GM19240 (cell line): ENCODE data around the gene CHID1.

Experiments
- DNase-seq: peaks from one replicate; pipeline ENCODE4 v3.0.0; 2011; ENCODE audit warnings: low spot score; ENCODE audit not compliant: insufficient read length

Gene CHID1

DNA sequence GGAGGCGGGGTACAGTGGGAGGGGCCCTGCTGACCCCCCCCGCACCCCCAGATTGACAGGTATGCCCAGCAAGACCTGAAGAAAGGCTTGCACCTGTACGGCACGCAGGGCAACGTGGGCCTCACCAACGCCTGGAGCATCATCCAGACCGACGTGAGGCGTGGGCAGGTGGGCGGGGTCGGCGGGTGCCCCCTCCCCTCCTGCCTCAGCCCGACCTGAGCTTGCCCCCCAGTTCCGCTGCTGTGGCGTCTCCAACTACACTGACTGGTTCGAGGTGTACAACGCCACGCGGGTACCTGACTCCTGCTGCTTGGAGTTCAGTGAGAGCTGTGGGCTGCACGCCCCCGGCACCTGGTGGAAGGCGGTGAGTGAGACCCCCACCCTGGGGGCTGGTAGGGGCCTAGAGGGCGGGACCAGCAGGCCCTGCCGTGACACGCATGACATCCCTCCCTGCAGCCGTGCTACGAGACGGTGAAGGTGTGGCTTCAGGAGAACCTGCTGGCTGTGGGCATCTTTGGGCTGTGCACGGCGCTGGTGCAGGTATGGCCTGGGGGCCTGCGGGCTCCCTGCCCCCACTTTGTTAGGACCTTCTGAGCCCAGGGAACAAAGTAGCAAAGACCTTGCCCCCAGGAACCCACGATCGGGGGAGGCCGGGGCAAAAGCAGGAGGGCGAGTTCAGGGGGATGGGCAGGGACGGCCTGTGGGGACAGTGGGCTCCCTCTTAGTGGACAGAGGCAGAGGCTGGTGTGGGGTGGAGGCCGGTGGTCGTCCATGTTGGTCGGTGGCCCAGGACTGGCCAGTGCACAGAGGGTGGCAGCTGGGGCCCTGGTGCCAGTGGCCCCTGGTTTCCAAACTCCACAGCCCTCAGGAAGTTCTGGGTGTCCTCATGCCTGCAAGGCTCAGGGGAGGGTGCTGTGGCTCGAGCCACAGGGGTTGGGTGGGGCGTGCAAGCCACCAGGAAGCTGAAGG lies 44.9 kb downstream of the CHID1 start:
- no peak for DNase-seq

DNA sequence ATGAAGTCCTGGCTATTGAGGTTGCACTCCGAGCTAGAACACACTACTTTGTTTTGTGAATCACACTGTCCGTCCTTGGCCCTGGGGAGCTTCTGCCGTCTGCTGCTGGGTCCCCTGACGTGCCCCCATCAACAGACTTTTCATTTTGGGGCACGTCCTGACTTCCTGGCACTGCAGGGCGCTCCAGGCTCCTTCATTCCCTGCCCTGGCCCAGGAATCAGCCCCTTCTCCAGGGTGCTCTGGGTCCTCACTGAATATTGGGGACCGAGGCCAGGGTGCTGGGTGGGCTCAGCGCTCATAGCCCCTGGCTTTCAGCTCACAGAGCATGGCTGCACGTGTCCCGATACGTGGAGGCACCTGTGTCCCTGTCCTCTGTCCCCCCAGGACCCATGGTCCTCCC lies 45.7 kb downstream of the CHID1 start:
- no peak for DNase-seq

DNA sequence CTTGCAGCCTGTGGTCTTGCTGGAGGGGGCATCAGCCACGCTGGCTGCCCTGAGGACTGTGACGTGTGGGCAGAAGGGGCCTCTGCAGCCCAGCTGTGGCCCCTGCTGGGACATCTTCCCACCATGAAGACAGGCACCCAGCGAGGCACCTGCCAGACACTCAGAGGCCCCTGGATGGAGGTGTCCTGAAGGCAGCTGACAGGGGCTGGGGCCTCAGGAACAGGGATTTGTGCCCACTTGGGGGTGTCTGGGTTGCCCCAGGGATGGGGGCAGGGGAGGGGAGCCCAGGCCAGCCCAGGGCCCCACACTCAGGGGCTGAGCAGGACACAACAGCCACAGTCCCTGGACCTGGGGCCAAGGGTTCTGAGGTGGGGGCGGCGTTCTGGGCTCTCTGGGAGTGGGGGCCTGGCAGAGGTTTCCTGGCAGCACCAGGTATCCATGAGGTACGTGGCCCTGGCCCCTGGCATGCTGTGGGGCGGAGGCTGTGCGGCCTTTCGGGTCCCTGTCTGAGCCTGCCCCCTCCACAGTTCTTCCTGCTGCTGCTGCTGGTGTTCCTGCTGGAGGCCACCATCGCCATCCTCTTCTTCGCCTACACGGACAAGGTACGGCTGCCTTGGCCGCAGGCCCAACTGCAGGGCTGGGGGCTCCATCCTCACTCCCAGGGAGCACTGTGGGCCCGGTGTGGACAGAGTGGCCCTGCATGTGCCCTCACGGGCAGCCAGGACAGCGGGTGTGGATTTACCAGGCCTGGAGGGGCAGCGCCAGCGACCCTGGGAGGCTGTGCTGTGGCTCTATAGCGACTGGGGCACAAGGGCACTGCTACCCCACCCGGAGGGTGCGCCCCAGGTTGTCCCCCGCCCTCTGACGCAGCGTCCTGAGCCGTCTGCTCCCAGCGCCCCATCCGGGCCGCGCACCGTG lies 46.4 kb downstream of the CHID1 start:
- DNase-seq = no peak

DNA sequence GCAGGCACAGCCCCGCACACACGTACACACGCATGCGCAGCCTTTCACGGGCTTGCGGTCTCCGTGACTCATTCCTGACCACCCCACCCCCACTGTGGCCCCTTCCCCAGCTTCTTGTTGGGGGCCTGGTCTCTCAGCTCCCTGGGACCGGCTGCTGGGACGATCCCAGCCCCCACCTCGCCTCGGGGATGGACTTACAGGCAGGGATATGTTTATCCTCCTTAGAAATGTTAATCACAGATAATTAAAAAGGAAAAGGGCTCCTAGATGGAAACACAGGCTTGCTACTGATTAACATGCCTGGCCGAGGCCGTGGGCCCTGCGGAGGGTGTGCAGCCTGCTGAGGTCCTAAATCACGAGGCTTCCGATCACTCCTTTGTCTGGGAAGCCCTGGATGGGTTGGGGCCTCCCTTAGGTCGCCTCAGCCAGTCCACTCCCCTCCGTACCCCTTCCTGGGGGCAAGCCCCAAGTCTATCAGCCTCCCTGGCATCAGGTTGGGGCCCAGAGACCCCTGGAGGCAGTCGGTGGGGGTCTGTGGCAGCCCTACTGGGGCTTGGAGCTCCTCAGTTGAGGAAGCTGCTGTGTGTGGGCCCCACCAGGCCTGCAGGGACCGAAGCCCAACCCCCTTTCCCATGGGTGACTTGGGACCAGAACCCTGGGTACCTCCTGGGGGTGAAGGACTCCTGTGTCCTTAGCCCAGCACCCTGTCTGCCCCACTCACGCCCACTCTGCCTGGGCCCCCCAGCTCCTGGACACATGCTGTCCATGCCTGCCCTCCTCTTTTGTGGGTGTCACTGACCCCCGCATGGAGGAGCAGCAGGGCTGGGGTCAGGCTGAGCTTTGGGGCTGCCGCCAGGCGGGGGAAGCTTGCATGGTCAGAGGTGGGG lies 47.3 kb downstream of the CHID1 start:
- no peak for DNase-seq

DNA sequence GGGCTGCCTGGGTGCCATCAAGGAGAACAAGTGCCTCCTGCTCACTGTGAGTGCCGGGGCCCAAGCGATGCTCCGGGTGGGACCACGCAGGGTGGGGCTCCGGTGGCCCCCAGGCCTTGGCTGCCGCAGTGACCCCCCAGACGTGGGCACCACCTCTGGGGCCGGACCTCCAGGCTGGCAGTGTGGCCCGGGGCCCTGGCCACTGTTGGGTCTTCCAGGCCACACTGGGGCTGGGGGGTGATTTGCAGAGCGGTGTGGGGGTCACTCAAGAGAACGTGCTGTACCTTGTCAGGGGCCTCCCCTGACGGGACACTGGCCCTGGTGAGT lies 48.0 kb downstream of the CHID1 start:
- no peak for DNase-seq

GRCh38 chr11:862081-862661 lies 48.4 kb downstream of the CHID1 start:
- no peak for DNase-seq

DNA sequence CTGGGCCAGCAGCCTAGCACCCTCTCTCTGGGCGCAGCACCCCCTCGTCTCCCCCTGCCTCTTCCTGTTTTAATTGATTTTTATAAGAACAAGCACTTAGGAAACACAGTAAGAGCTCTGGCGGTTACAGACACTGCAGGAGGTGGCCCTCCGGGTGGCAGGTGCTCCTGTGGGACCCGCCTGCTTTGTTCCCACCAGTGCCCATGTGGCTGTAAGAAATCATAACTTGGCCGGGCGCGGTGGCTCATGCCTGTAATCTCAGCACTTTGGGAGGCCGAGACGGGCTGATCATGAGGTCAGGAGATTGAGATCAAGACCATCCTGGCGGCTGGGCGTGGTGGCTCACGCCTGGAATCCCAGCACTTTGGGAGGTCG lies 49.5 kb downstream of the CHID1 start:
- no peak for DNase-seq

DNA sequence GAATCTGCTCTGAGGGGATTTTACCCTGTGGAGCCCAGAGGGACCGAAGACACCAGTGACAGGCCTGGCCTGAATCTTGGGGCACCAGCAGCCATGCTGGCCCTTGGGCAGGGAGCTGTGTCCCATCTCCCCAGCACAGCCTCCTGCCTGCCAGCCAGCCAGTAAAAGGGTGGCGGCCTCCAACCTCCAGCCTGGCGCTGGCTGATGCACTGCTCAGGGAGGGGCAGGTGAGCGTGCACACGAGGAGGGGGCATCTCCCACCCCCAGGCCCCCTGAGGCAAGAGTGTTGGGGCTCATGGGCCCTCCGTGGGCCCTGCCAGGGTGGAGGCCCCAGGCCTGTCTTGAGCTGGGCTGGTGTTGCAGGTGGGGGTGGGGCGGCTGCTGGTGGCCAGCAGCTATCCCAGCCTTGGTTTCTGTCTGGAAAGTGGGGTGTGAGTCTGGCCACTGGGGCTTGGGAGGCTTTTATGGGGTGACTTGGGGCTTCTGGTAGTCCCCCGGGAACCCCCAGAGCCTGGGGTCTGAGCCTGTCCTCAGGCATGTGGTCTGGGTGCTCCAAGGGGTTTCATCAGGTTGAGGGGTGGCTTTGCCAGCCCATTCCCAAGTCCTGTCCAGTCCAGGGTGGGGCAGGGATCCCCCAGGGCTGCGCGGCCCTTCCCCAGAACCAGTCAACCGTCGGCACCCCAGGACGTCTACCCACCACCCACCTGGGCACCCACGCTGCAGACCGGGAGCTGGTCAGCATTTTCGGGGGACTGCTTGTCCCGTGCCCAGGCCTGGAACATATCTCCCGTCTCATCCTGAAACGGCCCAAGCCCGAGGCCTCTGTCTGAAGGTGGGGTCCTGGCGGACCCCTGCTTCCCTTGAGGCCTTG lies 50.1 kb downstream of the CHID1 start:
- DNase-seq = no peak

DNA sequence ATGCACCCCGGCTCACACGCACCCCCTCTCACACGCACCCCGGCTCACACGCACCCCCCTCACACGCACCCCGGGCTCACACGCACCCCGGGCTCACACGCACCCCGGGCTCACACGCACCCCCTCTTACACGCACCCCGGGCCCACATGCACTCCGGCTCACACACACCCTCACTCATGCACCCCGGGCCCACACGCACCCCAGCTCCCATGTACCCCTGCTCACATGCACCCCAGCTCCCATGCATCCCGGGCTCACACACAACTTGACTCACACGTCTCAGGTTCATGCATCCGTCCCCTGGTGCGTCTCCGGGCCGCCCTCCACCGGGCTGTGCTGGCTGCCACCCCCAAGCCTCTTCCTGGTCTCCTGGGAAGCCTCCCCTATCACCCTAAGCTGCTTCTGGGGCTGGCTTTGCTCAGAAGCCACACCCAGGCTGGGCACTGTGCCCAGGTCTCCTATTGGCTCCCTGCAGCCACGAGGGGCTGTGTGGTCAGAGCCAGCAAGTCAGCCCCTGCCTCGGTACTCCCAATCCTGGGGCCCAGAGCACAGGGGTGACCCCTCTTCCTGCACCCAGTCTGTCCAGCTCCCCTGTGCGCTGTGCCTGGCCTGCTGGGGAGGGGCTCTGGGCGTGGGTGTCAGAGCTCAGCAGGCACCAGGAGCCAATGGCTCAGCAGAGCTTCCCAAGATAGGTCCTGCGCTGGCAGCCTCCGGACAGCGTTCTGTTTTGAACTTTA lies 51.0 kb downstream of the CHID1 start:
- no peak for DNase-seq

- DNase-seq = no peak
Measured at GRCh38 chr11:858762-859339, 51.8 kb downstream of the CHID1 start.

DNA sequence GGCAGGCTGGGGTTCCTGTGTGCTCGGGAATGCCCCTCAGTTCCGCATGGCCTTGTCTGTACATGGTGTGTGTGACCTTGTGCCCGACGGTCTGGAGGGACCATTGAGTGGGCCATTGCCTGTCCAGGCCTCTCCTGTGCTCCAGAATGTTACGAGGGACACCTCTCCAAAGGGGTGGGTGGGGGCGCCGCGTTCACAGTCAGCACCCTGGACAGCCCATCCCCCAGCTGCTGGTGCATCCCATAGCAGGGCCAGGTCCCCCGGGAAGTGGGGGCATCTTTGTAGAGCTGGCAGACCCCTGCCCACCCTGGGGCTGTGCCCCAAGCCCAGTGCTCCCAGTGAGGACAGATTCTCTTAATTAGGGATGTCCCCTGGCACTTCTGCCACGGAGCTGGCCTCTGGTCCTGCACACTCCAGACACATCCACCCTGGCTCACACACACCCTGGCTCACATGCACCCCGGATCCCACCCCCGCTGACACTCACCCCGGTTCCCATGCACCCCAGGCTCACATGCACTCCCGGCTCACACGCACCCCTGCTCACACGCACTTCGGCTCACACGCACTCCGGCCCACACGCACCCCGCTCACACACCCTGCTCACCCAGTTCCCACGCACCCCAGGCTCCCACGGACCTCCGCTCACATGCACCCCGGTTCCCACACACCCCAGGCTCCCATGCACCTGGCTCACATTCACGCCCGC lies 52.4 kb downstream of the CHID1 start:
- DNase-seq = no peak

DNA sequence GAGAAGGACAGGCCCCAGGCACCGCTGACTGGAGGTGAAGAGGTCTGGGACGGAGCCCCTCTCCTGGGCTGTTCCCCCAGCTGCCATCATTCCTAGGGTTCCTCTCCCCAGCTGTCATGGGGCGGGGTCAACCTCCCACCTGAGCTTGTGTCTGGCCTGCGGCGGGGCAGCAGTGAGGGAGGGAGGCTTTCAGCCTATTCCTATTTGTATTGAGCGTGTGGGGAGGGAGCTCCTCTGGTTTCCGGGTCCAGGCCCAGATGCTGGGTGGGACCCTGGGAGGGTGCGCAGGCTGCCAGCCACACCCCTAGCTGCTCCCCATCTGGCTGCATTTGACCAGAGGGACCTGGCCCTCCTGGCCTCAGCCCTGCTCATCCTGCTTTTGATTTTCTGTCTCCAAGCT lies 54.2 kb downstream of the CHID1 start:
- no peak for DNase-seq

GRCh38 chr11:855796-856195 lies 54.8 kb downstream of the CHID1 start:
- DNase-seq = no peak

GRCh38 chr11:855330-855674 lies 55.3 kb downstream of the CHID1 start:
- no peak for DNase-seq

DNA sequence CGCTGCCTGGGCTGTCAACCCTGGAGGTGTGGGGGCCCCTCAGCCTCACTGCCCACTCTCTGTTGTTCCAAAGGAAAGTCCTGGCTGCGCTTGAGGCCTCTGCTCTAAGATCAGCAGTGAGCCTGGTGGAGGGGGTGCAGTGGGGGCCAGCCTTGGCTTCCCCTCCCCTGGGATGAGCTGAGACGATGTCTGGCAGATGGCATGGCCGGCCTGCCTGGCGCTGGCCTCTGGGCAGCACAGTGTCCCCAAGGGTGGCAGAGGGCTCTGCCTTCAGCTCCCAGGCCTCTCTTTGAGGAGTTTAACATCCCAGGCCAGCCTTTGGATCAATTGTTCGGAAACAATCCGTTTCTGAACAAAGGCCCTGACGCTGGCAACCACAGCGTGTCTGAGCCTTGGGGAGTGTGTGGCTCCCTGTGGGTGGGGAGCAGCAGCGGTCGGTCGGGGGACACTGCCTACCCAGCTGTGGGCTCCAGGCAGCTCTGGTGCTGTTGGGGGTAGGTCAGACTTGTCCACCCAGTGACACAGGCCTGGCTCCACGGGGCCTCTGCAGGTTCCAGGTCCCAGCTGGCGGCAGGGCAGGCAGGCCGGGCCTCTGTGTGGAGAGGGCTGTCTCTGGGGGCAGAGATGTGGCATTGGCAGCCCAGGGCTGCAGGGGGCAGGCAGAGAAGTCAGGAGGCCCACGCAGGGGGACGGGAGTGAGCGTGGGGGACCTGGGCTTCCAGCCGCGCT lies 55.8 kb downstream of the CHID1 start:
- no peak for DNase-seq

DNA sequence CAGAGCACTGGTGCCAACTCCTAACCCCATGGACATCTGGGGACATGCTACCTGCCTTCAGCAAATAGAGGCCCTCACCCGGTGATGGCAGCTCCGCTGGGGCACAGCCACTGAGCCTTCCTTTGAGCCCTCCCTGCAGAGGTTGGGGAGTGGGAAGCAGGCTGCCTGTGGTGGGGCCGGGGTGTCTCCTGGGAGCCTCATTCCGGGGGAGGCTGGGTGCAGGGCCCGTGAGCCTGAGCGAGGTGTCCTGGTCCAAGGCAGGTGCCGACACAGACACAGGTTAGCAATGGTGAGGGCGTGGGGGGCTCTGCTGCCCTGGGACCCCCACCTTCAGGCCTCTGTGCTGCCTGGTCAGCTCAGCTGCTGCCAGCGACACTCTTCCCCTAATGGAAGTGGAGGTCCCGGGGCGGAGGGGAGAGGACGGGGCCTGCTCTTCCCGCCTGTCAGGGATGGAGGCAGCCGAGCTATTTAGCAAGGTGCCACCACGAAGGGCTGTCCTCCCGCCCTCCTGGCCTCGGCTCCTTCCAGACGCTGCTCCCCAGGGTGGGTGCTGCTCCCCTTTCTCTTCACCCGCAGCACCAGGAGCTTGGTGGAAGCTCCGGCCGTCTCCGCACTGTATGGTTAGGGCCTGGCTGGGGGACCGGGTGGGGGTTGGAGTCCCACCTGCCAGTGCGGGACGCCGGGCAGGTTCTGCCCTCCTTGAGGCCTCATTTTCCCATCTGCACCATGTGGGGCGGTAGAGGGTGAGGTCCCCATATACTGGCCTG lies 56.7 kb downstream of the CHID1 start:
- DNase-seq = no peak

DNA sequence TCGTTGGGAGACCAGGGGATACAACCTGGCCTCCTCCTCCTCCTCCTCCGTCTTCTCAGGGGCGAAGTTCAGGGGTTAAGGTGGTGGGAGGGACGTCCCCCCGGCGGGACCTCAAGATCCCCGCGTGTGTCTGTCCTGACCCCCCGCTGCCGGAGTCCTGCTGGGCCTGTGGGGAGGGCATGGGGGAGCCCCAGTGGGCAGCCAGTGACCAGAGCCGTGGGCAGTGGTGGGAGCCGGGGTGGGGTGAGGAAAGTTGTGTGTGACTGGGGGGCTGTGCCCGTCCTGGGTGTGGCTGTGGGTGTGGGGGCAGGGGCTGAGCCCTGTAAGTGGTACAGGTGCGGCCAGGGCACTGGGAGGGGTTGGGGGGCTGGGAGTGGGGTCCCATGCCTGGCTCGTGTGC lies 57.8 kb downstream of the CHID1 start:
- no peak for DNase-seq
